ENCODE results near the gene CAMK2D.

- TF ChIP-seq EZH2 (IDR thresholded peaks at IDR 0.05): no peak
- no peak for TF ChIP-seq POLR2AphosphoS5 (IDR thresholded peaks at IDR 0.05; ENCODE audit: borderline replicate concordance, low read depth, low read length)
These were observed 138.2 kb downstream of the CAMK2D start for GRCh38 chr4:113623274-113623894.
